Measurements from ENCODE around the gene ERI3.

- TF ChIP-seq GATA3 (IDR thresholded peaks at IDR 0.05; ENCODE audit: low read depth, low read length) (no peak), GATA2 (IDR thresholded peaks at IDR 0.05; ENCODE audit: low read depth, low read length) (no peak)
These were observed 112.3 kb downstream of the ERI3 start for GRCh38 chr1:44242746-44243145.

Measured in SH-SY5Y (cell line).